Body of pancreas (tissue), 4 donors: ENCODE measurements around the gene SUPT20HL1. TPM values are rescaled to one million over a fixed set of nuclear protein-coding genes. Genes with fewer than 3 reads are reported as not detected.
A peak's percentile ranks its signal among the peaks of the same experiment; 100 is the strongest.
"Not testable (repeated sequence)": the region's sequence is repeated elsewhere in the genome, so short reads cannot be mapped to it uniquely, and the experiment has no call there.

Experiments used
- ATAC-seq: fragments of 150-250 bp; one replicate; pipeline ENCODE4 v1.9.1; 2016
- DNase-seq, 4 donors: peaks; one replicate each; pipeline ENCODE4 v3.0.0-alpha.2; 2019
- H3K27ac ChIP-seq, 4 donors: fragments of 200-600 bp; sonication (generic); 1 replicate in 3 of 4; 2 replicates in 1 of 4; pipeline versions ENCODE4 v1.5.1 to v1.6.1; 2016 to 2019; ENCODE audit warnings: mild to moderate bottlenecking in 1 of 4, mixed read lengths in 1 of 4, moderate library complexity in 1 of 4
- H3K27me3 ChIP-seq, 2 donors: fragments of 200-600 bp; sonication (generic); one replicate each; pipeline ENCODE4 v1.6.0; 2016; ENCODE audit warnings: mild to moderate bottlenecking in 1 of 2
- H3K36me3 ChIP-seq, 2 donors: fragments of 200-600 bp; sonication (generic); replicated peaks in 1 of 2; 2 replicates each; pipeline ENCODE4 v1.5.1; 2016; ENCODE audit warnings: low read depth in 2 of 2; ENCODE audit not compliant: insufficient read depth in 1 of 2
- H3K4me1 ChIP-seq: fragments of 200-600 bp; sonication (generic); one replicate; pipeline ENCODE4 v1.6.0; 2016
- H3K4me3 ChIP-seq, 2 donors: fragments of 200-600 bp; sonication (generic); 1 replicate in 1 of 2; 2 replicates in 1 of 2; pipeline ENCODE4 v1.5.1; 2016 to 2019
- H3K9me3 ChIP-seq, 3 donors: fragments of 200-600 bp; sonication (generic); 1 replicate in 2 of 3; 2 replicates in 1 of 3; pipeline ENCODE4 v1.5.1; 2016
- POLR2A ChIP-seq, 3 donors: fragments of 450-650 bp; IDR thresholded peaks; one replicate each; pipeline ENCODE4 v1.6.1; 2016; ENCODE audit warnings: antibody characterized with exemption in 3 of 3, mild to moderate bottlenecking in 2 of 3
- WGBS, 2 donors: methylation state at CpG; one replicate each; pipeline ENCODE4 v1.1.5; 2017; 5-methylcytosine and 5-hydroxymethylcytosine counted together
- intact Hi-C: fragments of 100-400 bp; cut with DNase I; formaldehyde crosslinking; loops from one replicate; pipeline ENCODE4 v1.15.1; 2023
- total RNA-seq, 2 donors: library from RNA; depleted of rRNA; stranded (reverse); fragments of >200 nt; gene quantifications; one replicate each; pipeline ENCODE4 v1.1.0, GENCODE V29; 2016
- TF ChIP-seq, protein P1 (sequence below), 7 experiments: fragments of 450-650 bp in 4 of 7; fragments of 200-600 bp in 3 of 7; sonication (generic) in 3 of 7; IDR thresholded peaks; one replicate each; pipeline ENCODE4 v1.5.1; 2016 to 2019; ENCODE audit warnings: antibody characterized with exemption in 7 of 7

The SUPT20HL1 gene
- under 1 TPM in 1 of 2 donors, not detected in 1; 0.26 TPM for total RNA-seq

DNA sequence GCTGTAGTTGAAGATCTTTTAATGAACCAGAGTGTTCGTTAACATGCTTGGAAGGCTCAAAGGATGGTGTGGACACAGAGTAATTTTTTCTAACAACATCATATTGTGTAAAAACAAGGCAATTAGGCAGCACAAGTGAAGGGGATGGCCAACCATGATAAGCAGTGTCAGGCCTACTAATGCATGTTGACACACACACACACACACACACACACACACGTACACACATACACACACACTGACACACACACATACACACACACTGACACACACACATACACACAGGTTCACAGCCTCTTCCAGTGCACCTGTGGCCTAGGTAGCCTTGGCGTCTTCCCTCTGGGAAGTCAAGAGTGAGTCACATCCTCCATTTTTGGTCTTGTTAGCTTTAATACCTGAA, at the start of gene SUPT20HL1:
SUPT20HL1 (plus strand) TSS at position 368 of the 400 bp plus-strand sequence. CDS start 2,122 bp downstream, outside the sequence.
- no peaks in the 10 kb centered on the region for H3K4me1 ChIP-seq
- DNase-seq: no peak
- no peak within 1 kb of the TSS for H3K4me3 ChIP-seq
- no peaks in the 10 kb centered on the region for H3K9me3 ChIP-seq
- H3K27ac ChIP-seq: no peak within 1 kb of the TSS
- H3K27me3 ChIP-seq: no peaks in the 10 kb centered on the region
- TF ChIP-seq, protein P1, sequence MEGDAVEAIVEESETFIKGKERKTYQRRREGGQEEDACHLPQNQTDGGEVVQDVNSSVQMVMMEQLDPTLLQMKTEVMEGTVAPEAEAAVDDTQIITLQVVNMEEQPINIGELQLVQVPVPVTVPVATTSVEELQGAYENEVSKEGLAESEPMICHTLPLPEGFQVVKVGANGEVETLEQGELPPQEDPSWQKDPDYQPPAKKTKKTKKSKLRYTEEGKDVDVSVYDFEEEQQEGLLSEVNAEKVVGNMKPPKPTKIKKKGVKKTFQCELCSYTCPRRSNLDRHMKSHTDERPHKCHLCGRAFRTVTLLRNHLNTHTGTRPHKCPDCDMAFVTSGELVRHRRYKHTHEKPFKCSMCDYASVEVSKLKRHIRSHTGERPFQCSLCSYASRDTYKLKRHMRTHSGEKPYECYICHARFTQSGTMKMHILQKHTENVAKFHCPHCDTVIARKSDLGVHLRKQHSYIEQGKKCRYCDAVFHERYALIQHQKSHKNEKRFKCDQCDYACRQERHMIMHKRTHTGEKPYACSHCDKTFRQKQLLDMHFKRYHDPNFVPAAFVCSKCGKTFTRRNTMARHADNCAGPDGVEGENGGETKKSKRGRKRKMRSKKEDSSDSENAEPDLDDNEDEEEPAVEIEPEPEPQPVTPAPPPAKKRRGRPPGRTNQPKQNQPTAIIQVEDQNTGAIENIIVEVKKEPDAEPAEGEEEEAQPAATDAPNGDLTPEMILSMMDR (IDR thresholded peaks at IDR 0.05): no peak
- TF ChIP-seq POLR2A (IDR thresholded peaks at IDR 0.05): no peak
- intact Hi-C loops: no loop called here
- no peaks in the 10 kb centered on the region for H3K36me3 ChIP-seq
- WGBS, 2 donors: 86 to 95% methylated on average over 2 to 3 of the region's 3 CpGs
- no peak for ATAC-seq

DNA sequence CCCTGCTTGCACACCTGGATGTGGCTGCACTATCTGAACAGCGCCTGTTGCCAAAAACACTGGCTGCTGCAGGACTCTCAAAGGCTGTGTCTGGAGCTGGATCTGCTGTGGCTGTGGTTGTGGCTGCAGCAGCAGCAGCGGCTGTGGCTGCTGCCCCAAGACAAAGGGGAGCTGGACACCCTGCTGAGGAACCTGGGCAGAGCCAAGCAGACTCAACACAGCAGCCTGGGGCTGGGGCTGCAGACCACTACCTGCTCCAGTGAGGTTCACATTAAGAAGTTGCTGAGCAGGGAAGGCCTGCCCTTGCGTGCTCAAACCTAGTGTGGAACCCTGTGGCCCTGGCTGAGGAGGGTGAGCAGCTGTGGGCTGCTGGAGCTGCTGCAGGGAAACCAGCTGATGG, 49.5 kb upstream of the SUPT20HL1 start:
- intact Hi-C loops, ATAC-seq, H3K4me3 ChIP-seq, H3K27me3 ChIP-seq, H3K9me3 ChIP-seq, H3K27ac ChIP-seq, H3K36me3 ChIP-seq, H3K4me1 ChIP-seq: not testable (repeated sequence)
- DNase-seq: peak in 1 of 4 donors; percentile 23
- WGBS, 2 donors: 57% methylated on average over 3 of the region's 3 CpGs; no CpG with 5 or more reads in 1 of the 2 donors

DNA sequence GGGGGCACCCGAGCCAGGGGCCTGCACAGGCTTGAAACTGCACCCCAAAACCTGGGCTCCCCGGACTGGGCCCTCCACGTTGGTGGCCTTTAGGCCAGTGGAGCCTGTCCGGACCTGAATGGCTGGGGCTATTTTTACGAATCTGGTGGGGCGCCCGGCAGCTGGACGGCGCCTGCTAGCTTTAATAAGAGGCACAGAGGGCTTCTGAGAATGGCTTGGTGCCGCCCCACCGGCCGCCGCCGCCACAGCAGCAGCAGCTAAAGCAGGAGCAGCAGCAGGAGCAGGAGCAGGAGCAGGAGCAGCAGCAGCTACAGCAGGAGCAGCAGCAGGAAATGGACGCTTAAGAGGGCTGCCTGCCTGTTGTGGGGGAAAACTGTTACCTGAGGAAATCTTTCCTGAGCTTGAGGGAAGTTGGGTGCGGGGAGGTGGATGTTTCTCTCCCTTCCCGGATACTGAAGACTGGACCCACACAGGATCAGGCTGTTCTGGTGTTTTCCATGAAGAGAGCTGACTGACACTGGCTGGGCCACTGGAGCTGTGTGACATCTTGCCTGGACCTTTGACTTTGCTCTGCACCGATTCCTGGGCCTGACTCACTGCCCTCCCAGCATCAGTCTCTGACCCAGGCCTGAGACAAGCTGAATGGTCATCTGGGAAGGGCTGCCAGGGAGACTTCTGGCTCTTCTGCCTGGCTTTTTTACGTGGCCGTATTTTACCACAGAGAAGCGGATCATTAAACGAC, 48.8 kb upstream of the SUPT20HL1 start:
- H3K27ac ChIP-seq, H3K4me1 ChIP-seq, intact Hi-C loops, H3K9me3 ChIP-seq, H3K4me3 ChIP-seq, H3K36me3 ChIP-seq, ATAC-seq, H3K27me3 ChIP-seq, DNase-seq: not testable (repeated sequence)
- 92% methylated on average over 11 of the region's 22 CpGs; no CpG with 5 or more reads in 1 of the 2 donors for WGBS, 2 donors

DNA sequence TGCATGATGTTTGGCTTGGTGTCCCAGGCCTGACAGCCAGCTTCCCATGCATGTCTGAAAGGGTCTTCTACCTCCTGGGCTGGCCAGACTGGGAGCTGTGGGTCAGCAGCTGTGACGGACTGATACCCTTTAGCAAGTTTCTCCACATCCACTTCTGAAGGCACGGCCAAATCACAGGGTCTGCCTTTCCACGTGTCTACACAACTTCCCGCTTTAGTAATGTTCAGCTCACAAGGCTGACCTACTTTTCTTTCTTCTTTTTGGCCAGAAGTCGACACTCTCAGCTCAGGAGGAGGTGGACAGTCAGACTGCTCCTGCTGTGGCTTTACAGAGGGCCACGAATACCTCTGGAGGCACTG, 48.2 kb upstream of the SUPT20HL1 start:
- H3K4me3 ChIP-seq, intact Hi-C loops, H3K27ac ChIP-seq, H3K27me3 ChIP-seq, ATAC-seq, H3K4me1 ChIP-seq, H3K9me3 ChIP-seq, DNase-seq, H3K36me3 ChIP-seq: not testable (repeated sequence)
- 70 to 76% methylated on average over 2 to 5 of the region's 6 CpGs for WGBS, 2 donors

DNA sequence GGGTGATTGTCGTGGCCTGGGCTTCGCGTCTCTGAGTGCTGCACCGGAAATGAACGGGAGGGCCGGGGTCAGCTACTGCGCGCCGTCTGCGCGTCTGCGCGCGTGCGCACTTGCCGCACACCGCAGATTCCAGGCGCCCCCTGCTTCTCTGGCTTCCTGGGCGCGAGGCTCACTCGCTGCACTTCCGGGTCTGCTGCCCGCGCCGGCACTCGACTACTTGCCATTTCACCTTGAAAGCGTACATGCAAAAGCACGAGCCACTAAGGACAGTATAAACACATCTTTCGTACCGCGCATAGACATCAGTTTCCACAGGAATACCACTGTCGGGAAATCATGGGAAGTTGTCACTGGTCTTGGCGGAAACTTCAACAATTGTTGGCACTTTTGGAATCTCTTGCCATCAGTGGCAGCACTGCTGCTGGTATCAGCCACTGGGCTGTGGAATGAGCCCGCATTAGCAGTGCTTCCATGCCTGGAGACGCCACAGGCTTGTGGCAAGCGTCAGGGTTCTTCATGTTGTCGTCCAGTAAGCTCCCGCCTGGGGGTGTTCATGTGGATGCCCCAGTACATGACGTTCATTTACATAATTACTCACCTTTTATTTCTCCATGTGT, 46.3 kb upstream of the SUPT20HL1 start, which contains the start of gene SUPT20HL2:
SUPT20HL2 (minus strand) TSS at position 51 of the 617 bp plus-strand sequence. CDS start 754 bp downstream, outside the sequence.
- H3K9me3 ChIP-seq: no peaks in the 10 kb centered on the region
- no peaks in the 10 kb centered on the region for H3K27me3 ChIP-seq
- H3K4me3 ChIP-seq: no peak within 1 kb of the TSS
- no peak within 1 kb of the TSS for H3K27ac ChIP-seq
- H3K36me3 ChIP-seq: no peaks in the 10 kb centered on the region
- WGBS, 2 donors: 91 to 95% methylated on average over 24 to 30 of the region's 39 CpGs
- intact Hi-C loops: no loop called here
- TF ChIP-seq, protein P1 (IDR thresholded peaks at IDR 0.05): no peak
- no peak for TF ChIP-seq POLR2A (IDR thresholded peaks at IDR 0.05)
- no peak for DNase-seq
- H3K4me1 ChIP-seq: no peaks in the 10 kb centered on the region
- ATAC-seq: no peak

DNA sequence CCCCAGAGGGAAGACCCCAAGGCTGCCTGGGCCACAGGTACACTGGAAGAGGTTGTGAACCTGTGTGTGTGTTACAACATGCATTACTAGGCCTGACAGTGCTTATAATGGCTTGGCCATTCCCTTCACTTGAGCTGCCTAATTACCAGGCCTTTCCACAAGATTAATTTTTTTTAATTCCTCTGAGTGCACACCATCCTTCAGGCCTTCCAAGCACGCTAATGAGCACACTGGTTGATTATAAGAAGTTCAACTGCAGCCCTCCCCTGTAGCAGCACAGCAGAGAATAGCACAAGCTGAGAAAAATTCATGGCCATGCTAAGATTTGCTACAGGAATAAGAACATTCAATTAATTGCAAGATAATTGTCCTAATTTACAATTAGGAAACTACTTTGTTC, 44.3 kb upstream of the SUPT20HL1 start:
- no peak for ATAC-seq
- intact Hi-C loops: no loop called here
- DNase-seq: no peak

More for the DNA sequence above, 44.3 kb upstream of the SUPT20HL1 start:
- no peak overlapping the region for H3K4me3 ChIP-seq
- no peaks in the 10 kb centered on the region for H3K27me3 ChIP-seq
- H3K9me3 ChIP-seq: no peaks in the 10 kb centered on the region
- no peak overlapping the region for H3K27ac ChIP-seq
- no peaks in the 10 kb centered on the region for H3K4me1 ChIP-seq
- H3K36me3 ChIP-seq: no peaks in the 10 kb centered on the region
- TF ChIP-seq POLR2A (IDR thresholded peaks at IDR 0.05): no peak
- TF ChIP-seq, protein P1 (IDR thresholded peaks at IDR 0.05): no peak
- WGBS, 2 donors: 80 to 93% methylated on average over 1 of the region's 1 CpG
